EL (cell line): ENCODE results near the gene AHSG.
"Not testable (repeated sequence)": the region's sequence is repeated elsewhere in the genome, so short reads cannot be mapped to it uniquely, and the experiment has no call there.

Experiments
- DNase-seq: peaks from one replicate; pipeline ENCODE4 v3.0.0-alpha.2; 2016

AHSG gene

GRCh38 chr3:186618318-186618938 lies 5.6 kb downstream of the AHSG start:
- DNase-seq, result no peak

GRCh38 chr3:186619787-186620212 lies 6.9 kb downstream of the AHSG start:
- DNase-seq, result no peak

- DNase-seq, result no peak
Measured at GRCh38 chr3:186620213-186621092, 7.6 kb downstream of the AHSG start.

DNA sequence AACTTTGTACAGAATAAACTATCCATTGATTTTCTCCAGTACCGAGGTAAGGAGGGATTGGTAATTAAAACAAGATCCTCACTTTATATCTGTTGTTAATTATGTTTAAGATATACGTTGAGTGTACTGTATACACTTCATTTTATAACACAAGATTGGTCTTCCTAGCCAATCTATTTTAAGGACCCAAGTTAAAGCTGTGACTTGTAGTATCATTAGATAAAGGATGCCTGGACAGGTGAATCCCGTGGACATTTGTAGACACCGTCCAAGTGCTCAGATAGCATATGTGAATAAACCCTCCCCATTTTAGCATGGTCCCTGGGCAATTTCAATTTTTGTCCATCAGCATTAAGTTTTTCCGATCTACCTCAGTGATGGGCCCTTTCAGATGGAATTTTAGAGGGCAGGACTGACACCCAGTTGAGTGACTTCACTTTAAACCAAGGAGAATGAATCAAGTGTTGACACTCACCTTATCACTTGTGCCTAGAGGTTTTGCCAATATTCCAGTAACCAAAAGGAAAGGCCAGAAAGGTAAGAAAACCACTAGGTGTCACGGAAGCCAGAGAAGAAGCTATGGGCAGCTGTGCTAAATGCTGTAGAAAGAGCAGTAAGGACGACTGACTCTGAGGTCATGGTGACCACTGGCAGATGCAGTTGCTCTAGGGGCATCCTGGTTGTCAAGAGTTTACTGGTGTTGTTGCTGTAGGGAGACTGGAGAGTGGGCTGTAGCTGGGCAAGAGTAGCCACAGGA lies 9.2 kb downstream of the AHSG start:
- no peak for DNase-seq

DNA sequence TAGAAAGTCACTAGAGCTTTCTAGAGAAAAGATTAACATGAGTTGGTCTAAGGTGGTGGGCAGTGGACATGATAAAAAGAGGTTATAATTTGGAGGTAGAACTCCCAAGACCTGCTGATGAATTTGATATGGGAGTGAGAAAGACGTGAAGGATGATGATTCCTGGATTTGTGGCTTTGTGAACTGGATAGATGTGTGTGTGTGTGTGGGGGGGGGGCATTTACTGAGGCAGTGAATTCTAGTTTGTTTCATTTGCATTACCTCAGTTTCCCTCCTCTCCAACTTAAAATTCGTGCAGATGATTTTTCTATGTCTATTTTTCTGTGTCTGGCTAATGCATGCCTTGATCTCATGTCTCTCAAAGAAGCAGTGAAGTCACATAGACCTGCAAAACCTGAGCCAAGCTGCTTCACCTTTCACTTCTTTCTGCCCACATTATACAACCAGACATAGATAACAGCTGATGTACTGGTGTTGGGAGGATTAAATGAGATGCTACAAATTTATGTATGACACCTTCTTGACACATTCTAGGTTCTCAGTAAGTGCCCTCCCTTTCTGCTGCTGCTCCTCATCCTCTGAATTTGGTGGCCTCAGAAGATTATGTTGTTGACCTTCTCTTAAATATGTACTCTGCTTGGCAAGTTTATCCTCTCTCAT lies 9.9 kb downstream of the AHSG start:
- DNase-seq, result no peak

DNA sequence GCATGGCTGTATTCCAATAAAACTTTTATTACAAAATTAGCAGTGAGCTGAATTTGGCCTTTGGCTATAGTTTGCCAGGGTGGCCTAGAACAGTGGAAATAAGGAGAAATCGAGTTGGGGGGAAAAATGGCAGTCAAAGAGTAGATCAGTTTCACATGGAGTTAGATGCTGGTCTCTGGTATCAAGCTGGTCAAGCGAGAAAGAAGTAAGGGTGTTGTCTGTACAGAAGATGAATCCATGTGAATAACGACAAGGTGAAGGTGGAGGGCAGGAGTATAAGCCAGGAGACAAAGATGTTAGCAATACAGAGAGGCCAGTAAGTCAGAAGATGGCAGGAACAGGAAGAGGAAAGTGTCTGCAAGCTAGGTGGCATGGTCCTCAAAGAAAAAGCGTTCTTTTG lies 11.7 kb downstream of the AHSG start:
- DNase-seq, result no peak

DNA sequence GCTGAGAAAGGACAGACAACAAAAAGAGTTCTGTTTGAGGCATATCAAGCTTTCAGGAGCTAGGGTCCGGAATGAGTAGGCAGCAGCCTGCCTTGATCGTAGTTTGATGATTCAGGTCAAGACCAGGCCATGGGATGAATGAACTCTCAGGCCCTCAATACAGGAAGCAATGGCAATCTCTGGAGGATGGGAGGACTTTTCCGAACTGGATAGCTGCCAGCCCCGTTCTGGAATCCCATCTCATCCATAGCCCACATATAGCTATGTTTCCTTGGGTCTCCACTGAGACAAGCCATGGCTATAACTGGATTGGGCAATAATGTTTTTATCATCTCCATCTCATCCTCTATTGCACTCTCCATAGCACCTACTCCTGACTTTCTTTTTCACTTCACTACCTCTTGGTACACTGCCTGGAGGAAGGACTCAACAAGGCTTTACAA lies 12.8 kb downstream of the AHSG start:
- DNase-seq, result no peak

GRCh38 chr3:186626254-186626847 lies 13.5 kb downstream of the AHSG start:
- no peak for DNase-seq

DNA sequence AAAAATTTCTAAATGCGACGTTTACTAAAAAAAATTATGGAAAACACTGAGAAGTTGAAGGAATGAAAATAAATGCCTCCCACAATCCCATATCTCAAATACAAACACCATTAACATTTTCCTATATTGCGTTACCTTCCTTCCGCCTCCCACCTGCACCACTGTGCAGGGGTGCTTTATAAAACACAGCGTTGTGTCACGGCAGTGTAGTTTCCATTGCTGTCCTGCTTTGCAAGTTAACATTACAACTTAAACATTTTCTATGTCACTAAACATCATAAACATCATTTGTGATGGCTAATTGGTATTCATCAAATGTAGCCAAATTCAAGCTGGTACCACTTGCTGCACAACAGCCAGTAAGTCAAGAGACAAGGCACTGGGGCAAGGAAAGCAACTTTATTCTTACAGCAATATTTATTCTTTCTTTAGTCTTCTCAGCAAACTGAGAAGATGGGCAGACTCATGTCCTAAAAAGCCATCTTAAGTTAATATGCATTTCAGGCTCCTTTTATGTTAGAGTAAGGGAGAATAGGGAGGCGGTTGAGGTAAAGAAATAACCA lies 15.1 kb downstream of the AHSG start:
- no peak for DNase-seq

- no peak for DNase-seq
Measured at GRCh38 chr3:186628756-186629155, 15.9 kb downstream of the AHSG start.

- no peak for DNase-seq
Measured at GRCh38 chr3:186630950-186631641, 18.2 kb downstream of the AHSG start.

DNA sequence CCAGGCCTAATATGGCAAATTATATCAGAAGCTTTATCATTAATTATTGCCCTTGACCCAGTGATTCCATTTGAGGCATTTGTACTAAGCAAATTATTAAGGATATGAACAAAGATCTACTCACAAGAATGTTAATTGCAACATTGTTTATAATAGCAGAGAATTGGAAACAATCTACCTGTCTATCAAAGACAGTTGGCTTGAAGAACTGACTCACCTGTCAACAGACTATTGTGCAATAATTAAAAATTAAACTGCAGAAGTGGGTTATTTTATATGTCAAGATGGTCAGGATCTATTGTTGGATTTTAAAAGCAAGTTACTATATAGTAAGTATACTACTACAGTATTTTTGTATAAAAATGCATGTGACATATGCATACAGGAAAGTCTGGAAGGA lies 20.6 kb downstream of the AHSG start:
- no peak for DNase-seq

DNA sequence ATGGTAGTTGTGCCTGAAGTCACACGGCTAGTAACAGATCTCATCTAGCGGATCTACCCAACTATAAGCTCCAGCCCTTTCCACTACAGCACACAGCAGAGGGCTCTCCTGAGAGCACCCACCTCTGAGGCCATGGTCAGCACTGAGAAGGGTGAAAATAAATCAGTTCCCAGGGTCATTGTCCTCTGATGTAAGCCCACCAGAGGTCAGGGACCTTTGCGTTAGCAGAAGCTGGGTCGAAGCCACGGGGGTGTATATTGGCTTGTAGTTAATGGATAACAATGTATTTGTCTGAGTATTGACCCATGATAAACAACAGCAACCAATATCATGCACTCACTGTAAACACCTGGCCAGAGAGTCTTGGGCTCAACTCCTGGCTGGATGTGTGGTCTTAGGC lies 21.3 kb downstream of the AHSG start:
- DNase-seq, result not testable (repeated sequence)

GRCh38 chr3:186635532-186635931 lies 22.7 kb downstream of the AHSG start:
- DNase-seq, result no peak

DNA sequence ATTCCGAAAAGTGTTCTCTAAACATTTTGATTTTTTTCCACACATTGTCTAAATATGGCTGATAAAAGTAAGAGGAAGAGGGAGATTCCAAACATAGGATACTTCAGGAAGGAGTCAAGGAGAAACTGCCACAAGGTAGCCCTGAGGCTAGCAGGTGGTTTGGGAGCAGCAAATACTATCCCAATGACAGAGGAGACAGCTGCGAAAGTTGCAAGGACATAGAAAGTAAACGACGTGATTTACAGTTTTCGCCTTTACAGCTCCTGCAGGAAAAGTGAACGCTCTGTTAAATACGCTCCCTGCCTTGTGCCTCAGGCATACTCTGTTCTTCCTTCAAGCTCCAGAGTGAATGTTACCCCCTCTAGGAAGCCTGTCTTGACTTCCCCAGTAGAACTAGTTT lies 23.7 kb downstream of the AHSG start:
- DNase-seq, result no peak

GRCh38 chr3:186637686-186638085 lies 24.8 kb downstream of the AHSG start:
- no peak for DNase-seq

- no peak for DNase-seq
Measured at GRCh38 chr3:186638259-186638658, 25.4 kb downstream of the AHSG start.

GRCh38 chr3:186639778-186640472 lies 27.1 kb downstream of the AHSG start, which contains the start of gene FETUB:
TSS of gene FETUB (plus strand) at chr3:186640399. CDS start at chr3:186640461, 62 bp downstream.
- DNase-seq, result no peak

- peak; percentile 63 for DNase-seq
Measured at GRCh38 chr3:186640473-186640818, 27.6 kb downstream of the AHSG start.

GRCh38 chr3:186640929-186641328 lies 28.1 kb downstream of the AHSG start:
- DNase-seq, result no peak

DNA sequence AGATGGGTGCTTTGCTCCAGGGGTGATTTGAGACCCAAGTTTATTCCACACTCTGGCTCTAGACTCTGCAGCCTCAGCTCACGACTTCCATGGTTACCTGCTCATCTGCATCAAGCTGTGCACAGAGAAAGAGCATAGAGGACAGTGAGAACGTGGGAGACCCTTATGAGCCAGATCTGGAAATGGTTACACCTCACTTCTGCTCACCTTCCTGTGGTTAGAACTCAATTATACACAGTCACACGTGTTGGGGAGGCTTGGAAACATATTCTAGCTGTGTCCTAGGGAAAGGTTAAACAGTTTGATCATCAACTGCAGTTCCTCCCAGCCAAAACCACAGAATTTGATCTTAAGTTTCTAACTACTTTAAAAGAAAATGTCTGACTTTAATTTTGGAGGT lies 29.2 kb downstream of the AHSG start:
- DNase-seq, result no peak
